K562 (cell line): Measurements from ENCODE around the gene SLC4A1.

Experiments used
- CTCF ChIP-seq, 3 experiments: IDR thresholded peaks in 2 of 3; conservative IDR thresholded peaks in 1 of 3; 2 replicates each; pipeline ENCODE4 v1.5.1; 2011 to 2012; ENCODE audit warnings: low read length in 3 of 3, mild to moderate bottlenecking in 3 of 3, control low read depth in 2 of 3, improper control_type of control experiment in 1 of 3, inconsistent platforms in 1 of 3, low read depth in 1 of 3, mixed read lengths in 1 of 3, moderate library complexity in 1 of 3; ENCODE audit not compliant: insufficient read depth in 2 of 3
- MAX ChIP-seq: sonication (generic); formaldehyde crosslinking; IDR thresholded peaks from 2 replicates; pipeline ENCODE4 v1.9.0; 2022; ENCODE audit warnings: mild to moderate bottlenecking, missing genetic modification reagents
- NFYB ChIP-seq: IDR thresholded peaks from 2 replicates; pipeline ENCODE4 v1.6.1; 2011; ENCODE audit warnings: mild to moderate bottlenecking, moderate library complexity; ENCODE audit not compliant: insufficient read length; ENCODE audit errors: extremely low read depth
- TARDBP ChIP-seq: fragments of 450-650 bp; IDR thresholded peaks from 2 replicates; pipeline ENCODE4 v1.6.1; 2016

DNA sequence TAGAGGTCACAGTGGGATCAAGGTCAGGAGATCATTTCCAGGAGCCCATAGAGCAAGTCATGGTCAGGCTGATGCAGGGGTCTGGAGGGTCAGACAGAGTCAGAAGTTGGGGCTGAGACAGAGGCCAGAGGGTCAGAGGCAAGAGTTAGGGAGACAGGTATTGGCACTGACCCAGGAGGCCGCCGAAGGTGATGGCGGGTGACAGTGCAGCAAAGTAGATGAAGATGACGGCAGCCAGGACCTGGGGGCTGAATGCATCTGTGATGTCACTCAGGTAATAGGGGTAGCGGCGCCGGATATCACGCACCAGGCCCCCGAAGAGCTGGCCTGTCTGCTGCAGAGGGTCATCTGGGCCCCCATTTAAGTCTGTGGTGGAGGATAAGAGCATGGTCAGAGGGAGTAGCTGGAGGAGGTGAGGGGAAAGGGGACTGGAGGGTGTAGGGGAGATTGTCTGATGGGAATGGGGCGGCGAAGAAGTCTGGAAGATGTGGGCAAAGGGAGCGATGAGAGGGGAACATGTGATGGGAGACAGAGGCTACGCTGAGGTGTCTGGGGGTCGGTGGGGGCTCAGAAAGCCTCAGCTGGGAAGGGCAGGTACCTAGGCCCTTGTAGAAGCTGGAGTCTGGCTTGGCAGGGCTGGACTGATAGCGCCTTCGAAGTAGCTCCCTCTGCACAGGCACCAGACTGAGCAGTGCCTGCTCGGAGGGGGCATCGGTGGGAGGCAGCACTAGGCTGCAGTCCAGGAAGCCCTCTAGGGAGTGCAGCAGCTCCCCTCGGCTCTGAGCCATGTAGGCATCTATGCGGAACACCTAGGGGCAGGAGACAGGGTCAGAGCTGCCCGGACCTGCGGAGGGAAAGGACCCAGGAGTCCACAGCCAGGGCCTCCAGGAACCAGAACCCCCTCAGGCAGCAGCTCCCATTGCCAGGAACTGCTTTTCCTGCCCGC, 9.8 kb downstream of the SLC4A1 start:
- no peak for TF ChIP-seq MAX (CRISPR knock-in tag)
- no peak for TF ChIP-seq CTCF (IDR thresholded peaks at IDR 0.05 in 2 of 3, conservative IDR thresholded peaks at IDR 0.05 in 1 of 3; ENCODE audit: insufficient read depth in 2 of 3, low read depth in 1 of 3, low read length in 3 of 3)
- no peak for TF ChIP-seq TARDBP
- no peak for TF ChIP-seq NFYB
